Esophagus muscularis mucosa (tissue), 3 donors: Measurements from ENCODE around the gene KIF15.

Experiments used
- CTCF ChIP-seq, 3 experiments: fragments of 200-600 bp in 2 of 3; fragments of 450-650 bp in 1 of 3; sonication (generic) in 2 of 3; IDR thresholded peaks; one replicate each; pipeline ENCODE4 v1.5.1; 2017 to 2019; ENCODE audit warnings: antibody characterized with exemption in 3 of 3, mild to moderate bottlenecking in 2 of 3, moderate library complexity in 1 of 3
- POLR2AphosphoS5 ChIP-seq, 2 donors: sonication (generic); formaldehyde crosslinking; IDR thresholded peaks; one replicate each; pipeline ENCODE4 v1.6.1; 2017; ENCODE audit warnings: antibody characterized with exemption in 2 of 2

GRCh38 chr3:44867421-44868111 lies 106.0 kb downstream of the KIF15 start:
- TF ChIP-seq POLR2AphosphoS5 (IDR thresholded peaks at IDR 0.05) (no peak), CTCF (IDR thresholded peaks at IDR 0.05) (no peak)
